GM12878 (cell line): ENCODE data around the gene SEBOX. TPM values are rescaled to one million over a fixed set of nuclear protein-coding genes. Genes with fewer than 3 reads are reported as not detected.

Experiments
- ATAC-seq: fragments of 200-7000 bp; cut with Tn5 transposase; 3 replicates; pipeline ENCODE4 v1.9.1; 2020; ENCODE audit warnings: mild to moderate bottlenecking, moderate library complexity
- BruUV-seq: library from RNA; stranded (reverse); fragments of 400-500 nt; replicated peaks from 2 replicates; lab custom pipeline; 2021; lab: Mats Ljungman, UMichigan
- CTCF ChIA-PET: fragments of 300-600 bp; sonication (Branson Sonifier 250); formaldehyde crosslinking; extraction: SDS; loops from one replicate; lab custom pipeline; 2021; ENCODE audit warnings: inconsistent platforms; lab: Yijun Ruan, JAX
- POLR2A ChIA-PET: fragments of 350-600 bp; formaldehyde crosslinking; extraction: SDS; loops from one replicate; lab custom pipeline; 2021; ENCODE audit warnings: inconsistent platforms; lab: Charles Lee
- RAD21 ChIA-PET: fragments of 300-600 bp; sonication (Branson Sonifier 250); formaldehyde crosslinking; loops from one replicate; lab custom pipeline; 2023; ENCODE audit warnings: antibody characterized with exemption; ENCODE audit not compliant: unreplicated experiment; lab: Charles Lee
- SMC1A ChIA-PET: fragments of 300-600 bp; sonication (Branson Sonifier 250); formaldehyde crosslinking; loops from one replicate; lab custom pipeline; 2023; ENCODE audit not compliant: unreplicated experiment, uncharacterized antibody; lab: Charles Lee
- DNase-seq: peaks from one replicate; pipeline ENCODE4 v3.0.0-alpha.2; 2011; ENCODE audit warnings: low read depth, low spot score
- FAIRE-seq: peaks from 3 replicates; lab custom pipeline; 2011; peaks lifted over from hg19 to GRCh38; lab: Jason Lieb, UNC
- H2AFZ ChIP-seq: 2 replicates; pipeline ENCODE4 v1.6.0; 2011; ENCODE audit warnings: low read depth, low read length, control low read depth; ENCODE audit not compliant: control insufficient read depth
- H3K27ac ChIP-seq: 2 replicates; pipeline ENCODE4 v1.5.1; 2011; ENCODE audit warnings: control low read depth; ENCODE audit not compliant: control insufficient read depth, insufficient read depth
- H3K27me3 ChIP-seq, 2 experiments: replicated peaks in 1 of 2; 2 replicates each; pipeline versions ENCODE4 v1.6.0 to v1.6.1; 2011; ENCODE audit warnings: low read length in 1 of 2; ENCODE audit not compliant: control insufficient read depth in 2 of 2, insufficient read depth in 2 of 2
- H3K36me3 ChIP-seq, 2 experiments: 2 replicates each; pipeline ENCODE4 v1.5.1; 2011; ENCODE audit warnings: low read length in 1 of 2; ENCODE audit not compliant: control insufficient read depth in 2 of 2, insufficient read depth in 2 of 2
- H3K4me1 ChIP-seq: 2 replicates; pipeline ENCODE4 v1.6.1; 2011; ENCODE audit warnings: mild to moderate bottlenecking, low read length, moderate library complexity, mixed read lengths; ENCODE audit not compliant: control insufficient read depth, insufficient read depth
- H3K4me2 ChIP-seq: 2 replicates; pipeline ENCODE4 v1.6.0; 2011; ENCODE audit warnings: control low read depth; ENCODE audit not compliant: control insufficient read depth, insufficient read depth
- H3K4me3 ChIP-seq: fragments of 200-600 bp; sonication (generic); 2 replicates; pipeline ENCODE4 v1.5.1; 2016
- H3K79me2 ChIP-seq: 2 replicates; pipeline ENCODE4 v1.6.0; 2011; ENCODE audit warnings: low read length; ENCODE audit not compliant: control insufficient read depth, insufficient read depth
- H3K9ac ChIP-seq: 2 replicates; pipeline ENCODE4 v1.8.0; 2011; ENCODE audit warnings: low read length, control low read depth, mixed read lengths; ENCODE audit not compliant: control insufficient read depth, insufficient read depth
- H3K9me3 ChIP-seq: replicated peaks from 3 replicates; pipeline ENCODE4 v1.5.1; 2011; ENCODE audit warnings: mild to moderate bottlenecking, low read length; ENCODE audit not compliant: control insufficient read depth, insufficient read depth
- H4K20me1 ChIP-seq: 2 replicates; pipeline ENCODE4 v1.6.0; 2011; ENCODE audit not compliant: control insufficient read depth, insufficient read depth
- CEBPB ChIP-seq, 2 experiments: fragments of 150-350 bp in 1 of 2; IDR thresholded peaks; 2 replicates each; pipeline ENCODE4 v1.6.1; 2012 to 2014; ENCODE audit warnings: low read depth in 2 of 2, low read length in 2 of 2, borderline replicate concordance in 1 of 2, inconsistent platforms in 1 of 2
- CHD4 ChIP-seq: fragments of 200-600 bp; sonication (generic); IDR thresholded peaks from 2 replicates; pipeline ENCODE4 v1.6.1; 2016; ENCODE audit warnings: mild to moderate bottlenecking
- FOS ChIP-seq: IDR thresholded peaks from 3 replicates; pipeline ENCODE4 v1.6.1; 2011; ENCODE audit warnings: borderline replicate concordance; ENCODE audit not compliant: insufficient read length; ENCODE audit errors: extremely low read depth
- HCFC1 ChIP-seq: fragments of 150-350 bp; IDR thresholded peaks from 2 replicates; pipeline ENCODE4 v1.6.1; 2014; ENCODE audit warnings: low read length
- IRF4 ChIP-seq: IDR thresholded peaks from 2 replicates; pipeline ENCODE4 v1.6.1; 2011; ENCODE audit warnings: low read depth, low read length
- NFXL1 ChIP-seq: fragments of 450-650 bp; IDR thresholded peaks from 2 replicates; pipeline ENCODE4 v1.6.1; 2017; ENCODE audit warnings: antibody characterized with exemption, mild to moderate bottlenecking, borderline replicate concordance
- NRF1 ChIP-seq: conservative IDR thresholded peaks from 2 replicates; pipeline ENCODE4 v1.6.1; 2011; ENCODE audit warnings: mild to moderate bottlenecking, low read depth, low read length, improper control_type of control experiment
- PBX3 ChIP-seq: IDR thresholded peaks from 2 replicates; pipeline ENCODE4 v1.6.1; 2011; ENCODE audit warnings: mild to moderate bottlenecking, low read depth, low read length, moderate library complexity; ENCODE audit not compliant: insufficient replicate concordance
- PRDM15 ChIP-seq: fragments of 450-650 bp; formaldehyde crosslinking; IDR thresholded peaks from 2 replicates; pipeline ENCODE4 v1.4.0; 2020; ENCODE audit warnings: mild to moderate bottlenecking, moderate library complexity
- SIX5 ChIP-seq: IDR thresholded peaks from 2 replicates; pipeline ENCODE4 v1.6.1; 2011; ENCODE audit warnings: mild to moderate bottlenecking, low read depth, low read length, moderate library complexity; ENCODE audit not compliant: severe bottlenecking
- SMARCA5 ChIP-seq: fragments of 450-650 bp; IDR thresholded peaks from 2 replicates; pipeline ENCODE4 v1.6.1; 2017; ENCODE audit warnings: mild to moderate bottlenecking
- SP1 ChIP-seq: IDR thresholded peaks from one replicate; pipeline ENCODE4 v1.6.1; 2011; ENCODE audit warnings: low read depth, low read length
- ZNF207 ChIP-seq: fragments of 450-650 bp; IDR thresholded peaks from 2 replicates; pipeline ENCODE4 v1.6.1; 2014; ENCODE audit warnings: antibody characterized with exemption, mild to moderate bottlenecking, borderline replicate concordance
- ZNF24 ChIP-seq: fragments of 450-650 bp; IDR thresholded peaks from 2 replicates; pipeline ENCODE4 v1.6.1; 2017; ENCODE audit warnings: antibody characterized with exemption, mild to moderate bottlenecking
- WGBS: methylation state at CpG from one replicate; pipeline ENCODE4 v1.1.6; 2016; ENCODE audit warnings: low lambda C conversion rate; ENCODE audit not compliant: insufficient replicate concordance, insufficient coverage; ENCODE audit errors: missing lambda C conversion rate; 5-methylcytosine and 5-hydroxymethylcytosine counted together
- in situ Hi-C: fragments of 300-500 bp; cut with MboI; formaldehyde crosslinking; loops from 9 replicates; pipeline ENCODE4 v1.14.3; 2018; ENCODE audit warnings: mixed read lengths
- intact Hi-C: fragments of 100-400 bp; cut with micrococcal nuclease; formaldehyde crosslinking; loops from one replicate; pipeline ENCODE4 v1.14.2; 2022; ENCODE audit not compliant: unreplicated experiment
- polyA plus RNA-seq, 11 experiments: library from polyadenylated mRNA; depleted of rRNA in 4 of 11; unstranded in 6 of 11; stranded (reverse) in 5 of 11; fragments of >200 nt; fragmentation: Nextera tagmentation in 4 of 11; fragmentation: Illumina TruSeq in 1 of 11; extraction: Ambion mirVana in 4 of 11; extraction: Trizol in 1 of 11; gene quantifications; 1 replicate in 1 of 11; 2 replicates in 10 of 11; pipeline versions ENCODE4 v1.2.1 to v1.2.3, GENCODE V29; 2011 to 2016; ENCODE audit warnings: inconsistent platforms in 2 of 11, missing spikeins in 2 of 11, low read depth in 1 of 11
- total RNA-seq, 4 experiments: library from RNA; depleted of rRNA in 3 of 4; stranded (reverse); fragments of >200 nt in 3 of 4; fragmentation: Illumina TruSeq in 1 of 4; extraction: Trizol in 1 of 4; gene quantifications; 2 replicates each; pipeline versions ENCODE4 v1.2.1 to v1.2.3, GENCODE V29; 2013 to 2021

SEBOX gene
- total and polyA plus RNA-seq, 10 of the 15 experiments (the other 5 are each of a cell fraction or from before 2014, with no cell fraction given): not detected

- no peak overlapping the region for H3K9ac ChIP-seq
- ATAC-seq (no peak), FAIRE-seq (no peak), DNase-seq (no peak)
- no peaks in the 10 kb centered on the region for H3K79me2 ChIP-seq
- H2AFZ ChIP-seq: no peak overlapping the region
- BruUV-seq: TSS peak; percentile 52
- 94% methylated on average over 5 of the region's 5 CpGs for WGBS
- no peak overlapping the region for H3K4me2 ChIP-seq
- no peaks in the 10 kb centered on the region for H3K27me3 ChIP-seq
- ChIA-PET CTCF (interaction anchor here (0.5 to 4.0 kb wide), 2 partner anchors 11 to 18 kb away, joined by 3 to 19 read pairs; no protein-coding TSS in a partner anchor), POLR2A (interaction anchor here (0.6 to 1.1 kb wide), 2 partner anchors 22 to 99 kb away, joined by 3 to 5 read pairs; no protein-coding TSS in a partner anchor), RAD21 (no interaction called here), SMC1A (interaction anchor here (1.2 kb wide), 1 partner anchor 12 kb away, joined by 3 read pairs; no protein-coding TSS in a partner anchor)
- H3K27ac ChIP-seq: no peak overlapping the region
- H3K4me3 ChIP-seq: no peak overlapping the region
- intact Hi-C loops (no loop called here), in situ Hi-C loops (no loop called here)
- no peaks in the 10 kb centered on the region for H3K9me3 ChIP-seq
- H3K36me3 ChIP-seq: no peaks in the 10 kb centered on the region
- TF ChIP-seq NRF1: no peak
- H3K4me1 ChIP-seq: peaks cover 3% of the 10 kb centered on the region
- no peaks in the 10 kb centered on the region for H4K20me1 ChIP-seq
Measured at GRCh38 chr17:28404461-28404811, 39.4 kb upstream of the SEBOX start.

DNA sequence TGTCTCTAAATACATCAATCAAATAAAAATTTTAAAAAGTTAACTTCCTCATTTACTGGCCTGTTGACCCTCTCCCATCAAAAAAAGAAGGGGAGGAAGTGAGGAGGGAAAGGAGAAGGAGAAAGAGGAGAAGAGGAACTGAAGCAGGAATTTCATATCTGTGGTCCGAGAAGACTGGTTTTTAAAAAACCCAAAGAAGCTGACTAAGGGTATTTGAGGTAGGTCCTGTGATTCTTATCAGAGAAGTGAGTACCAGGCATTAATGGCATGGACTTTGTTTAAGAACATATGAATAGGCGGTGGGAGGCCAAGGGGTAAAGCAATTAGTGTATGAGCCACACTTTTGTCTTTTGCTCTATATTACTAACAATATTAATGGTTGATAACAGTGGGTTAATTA lies 39.0 kb upstream of the SEBOX start:
- no peaks in the 10 kb centered on the region for H3K79me2 ChIP-seq
- no peak overlapping the region for H3K4me2 ChIP-seq
- intact Hi-C loops: no loop called here
- POLR2A ChIA-PET: interaction anchor here (1.1 kb wide), 1 partner anchor 22 kb away, joined by 3 read pairs; no protein-coding TSS in a partner anchor
- no peaks in the 10 kb centered on the region for H3K9me3 ChIP-seq
- FAIRE-seq: no peak
- no peak for DNase-seq
- no peak for ATAC-seq
- CTCF ChIA-PET: interaction anchor here (4.0 kb wide), 1 partner anchor 12 kb away, joined by 19 read pairs; no protein-coding TSS in a partner anchor
- H3K27me3 ChIP-seq: no peaks in the 10 kb centered on the region
- RAD21 ChIA-PET: no interaction called here
- no peak overlapping the region for H3K9ac ChIP-seq
- no TSS peak for BruUV-seq
- SMC1A ChIA-PET: interaction anchor here (1.2 kb wide), 1 partner anchor 13 kb away, joined by 3 read pairs; no protein-coding TSS in a partner anchor
- H3K27ac ChIP-seq: no peak overlapping the region
- no peak overlapping the region for H3K4me3 ChIP-seq
- no peaks in the 10 kb centered on the region for H4K20me1 ChIP-seq
- 78% methylated on average over 2 of the region's 2 CpGs for WGBS
- H2AFZ ChIP-seq: no peak overlapping the region
- peaks cover 3% of the 10 kb centered on the region for H3K4me1 ChIP-seq
- in situ Hi-C loops: no loop called here
- peaks cover 0 to 1% of the 10 kb centered on the region in 2 experiments; a peak in 1 of 4 replicates for H3K36me3 ChIP-seq
- TF ChIP-seq PBX3: no peak
- TF ChIP-seq HCFC1: no peak
- TF ChIP-seq IRF4: no peak
- TF ChIP-seq PRDM15 (CRISPR knock-in tag): no peak
- TF ChIP-seq CEBPB (IDR thresholded peaks at IDR 0.05; ENCODE audit: borderline replicate concordance in 1 of 2, low read depth in 2 of 2, low read length in 2 of 2): no peak
- TF ChIP-seq CHD4: no peak
- TF ChIP-seq SIX5: no peak
- TF ChIP-seq ZNF207: no peak
- no peak for TF ChIP-seq SMARCA5
- TF ChIP-seq SP1: no peak
- no peak for TF ChIP-seq NFXL1
- no peak for TF ChIP-seq ZNF24
- no peak for TF ChIP-seq FOS
